GM18858 (cell line): ENCODE measurements around the gene TP53I11.

Experiments used
- ATAC-seq: cut with Tn5 transposase; IDR thresholded peaks from one replicate; pipeline ENCODE4 v1.9.1; 2021; ENCODE audit not compliant: unreplicated experiment

Gene TP53I11

GRCh38 chr11:44889266-44889665 lies 61.4 kb downstream of the TP53I11 start:
- no peak for ATAC-seq

GRCh38 chr11:44887636-44888035 lies 63.0 kb downstream of the TP53I11 start:
- no peak for ATAC-seq

- ATAC-seq: no peak
These were observed 63.9 kb downstream of the TP53I11 start for GRCh38 chr11:44886790-44887140.

- no peak for ATAC-seq
These were observed 64.5 kb downstream of the TP53I11 start for GRCh38 chr11:44885919-44886789.

GRCh38 chr11:44885065-44885810 lies 65.4 kb downstream of the TP53I11 start:
- ATAC-seq: no peak

- ATAC-seq: no peak
These were observed 66.6 kb downstream of the TP53I11 start for GRCh38 chr11:44884056-44884455.

- ATAC-seq: no peak
These were observed 67.4 kb downstream of the TP53I11 start for GRCh38 chr11:44883277-44883676.
